CD4-positive, alpha-beta T cell treated with Interleukin-2 at 100 ng/mL for 4 hours (primary cell): Measurements from ENCODE around the gene EFTUD2.
"Not testable (repeated sequence)": the region's sequence is repeated elsewhere in the genome, so short reads cannot be mapped to it uniquely, and the experiment has no call there.

Experiments used
- DNase-seq: peaks from one replicate; pipeline ENCODE4 v3.0.0-alpha.2; 2020; ENCODE audit warnings: low spot score

Gene EFTUD2

GRCh38 chr17:44808656-44809388 is 90.4 kb downstream of the EFTUD2 start:
- not testable (repeated sequence) for DNase-seq

GRCh38 chr17:44808156-44808555 is 91.1 kb downstream of the EFTUD2 start:
- no peak for DNase-seq

- no peak for DNase-seq
Observed at GRCh38 chr17:44807817-44808155, 91.5 kb downstream of the EFTUD2 start.

- DNase-seq: no peak
Observed at GRCh38 chr17:44807093-44807816, 92.0 kb downstream of the EFTUD2 start.

DNA sequence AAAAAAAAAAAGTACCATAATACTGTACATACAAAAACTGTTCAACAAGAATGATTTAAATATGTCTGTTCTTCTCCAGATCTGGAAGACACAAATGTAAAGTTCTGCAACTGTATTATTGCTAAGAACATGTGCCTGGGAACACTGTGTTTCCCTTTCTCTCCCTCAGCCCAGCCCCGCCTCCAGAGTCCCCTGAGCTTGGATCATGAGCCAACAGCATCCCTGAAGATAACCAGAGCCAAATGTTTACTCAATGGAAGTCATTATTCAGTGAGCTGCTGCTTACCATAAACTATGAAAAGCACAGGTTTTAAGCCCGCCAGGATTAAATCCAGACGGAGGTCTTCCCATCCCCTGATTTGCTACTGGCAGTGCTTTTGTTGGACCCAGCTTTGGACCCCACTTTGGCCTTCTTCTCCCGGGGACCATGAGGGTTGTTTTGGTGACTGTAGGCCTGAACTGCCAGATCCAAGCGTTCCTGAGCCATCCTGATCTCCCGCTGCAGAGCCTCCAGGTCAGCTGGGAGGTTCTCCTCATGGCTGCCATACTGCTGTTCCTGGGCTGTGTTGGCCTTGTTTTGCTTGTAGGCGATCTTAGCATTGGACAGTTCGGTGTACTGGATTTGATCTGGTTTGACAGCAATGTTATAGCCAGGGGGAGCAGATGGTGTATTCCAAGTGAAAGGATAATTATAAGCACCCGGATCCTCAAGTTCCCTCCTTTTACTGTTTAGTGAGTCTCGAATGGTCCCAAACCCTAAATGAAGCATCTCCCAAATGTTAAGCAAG is 94.7 kb downstream of the EFTUD2 start:
- no peak for DNase-seq

DNA sequence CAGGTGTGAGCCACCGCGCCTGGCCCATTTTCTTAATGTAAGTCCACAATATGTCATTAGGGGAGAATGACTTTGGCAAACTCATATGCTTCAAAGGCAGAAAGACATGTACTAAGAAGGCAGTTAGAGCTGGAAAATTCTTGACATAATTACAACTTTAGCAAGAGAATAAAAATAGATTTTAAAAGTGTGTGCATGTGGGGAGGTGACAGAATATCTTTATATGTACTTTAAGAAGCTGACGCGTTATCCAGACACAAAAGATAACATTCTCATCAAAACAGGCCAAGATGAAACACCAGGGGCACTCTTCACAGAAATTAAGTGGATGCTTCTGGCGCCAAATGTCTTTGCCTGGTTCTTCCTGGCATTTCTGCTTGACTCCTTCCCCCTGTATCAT is 97.4 kb downstream of the EFTUD2 start:
- DNase-seq: no peak
